ENCODE data around the gene CMIP.

GRCh38 chr16:81730090-81731051 lies 285.8 kb downstream of the CMIP start:
- TF ChIP-seq CTCF (IDR thresholded peaks at IDR 0.05) (peak; percentile 58), POLR2AphosphoS5 (IDR thresholded peaks at IDR 0.05; ENCODE audit: low read depth, low read length) (no peak), REST (IDR thresholded peaks at IDR 0.05; ENCODE audit: low read depth, low read length) (no peak), RXRA (IDR thresholded peaks at IDR 0.05; ENCODE audit: borderline replicate concordance, low read depth) (no peak), SMC3 (IDR thresholded peaks at IDR 0.05; ENCODE audit: low read depth, low read length) (no peak), RFX5 (IDR thresholded peaks at IDR 0.05; ENCODE audit: low read length) (peak; percentile 84), GABPA (IDR thresholded peaks at IDR 0.05; ENCODE audit: low read depth) (no peak), ZBTB33 (IDR thresholded peaks at IDR 0.05; ENCODE audit: borderline replicate concordance, low read depth) (no peak), TAF1 (IDR thresholded peaks at IDR 0.05; ENCODE audit: borderline replicate concordance, low read depth, low read length) (no peak), MAX (IDR thresholded peaks at IDR 0.05; ENCODE audit: low read depth) (no peak), USF1 (IDR thresholded peaks at IDR 0.05; ENCODE audit: borderline replicate concordance, low read depth) (no peak), IRF3 (IDR thresholded peaks at IDR 0.05; ENCODE audit: low read depth, low read length) (no peak)

Measured in SK-N-SH (cell line).